SHP77 treated with DMSO at 0.1 percent for 48 hours (cell line): ENCODE data around the gene GRIA1.
"Not testable (repeated sequence)": the region's sequence is repeated elsewhere in the genome, so short reads cannot be mapped to it uniquely, and the experiment has no call there.

ENCODE experiments used
- DNase-seq: peaks from one replicate; lab custom pipeline; 2025; lab: John Stamatoyannopoulos, UW

Gene GRIA1

GRCh38 chr5:153835891-153836515 is 345.5 kb downstream of the GRIA1 start:
- DNase-seq = no peak

GRCh38 chr5:153849303-153850113 is 359.0 kb downstream of the GRIA1 start:
- not testable (repeated sequence) for DNase-seq

GRCh38 chr5:153860195-153860886 is 369.9 kb downstream of the GRIA1 start:
- DNase-seq = no peak

GRCh38 chr5:153862906-153863305 is 372.4 kb downstream of the GRIA1 start:
- not testable (repeated sequence) for DNase-seq
